Activated naive CD4-positive, alpha-beta T cell treated with anti-CD3 and anti-CD28 coated beads, Interleukin-2, amount 50 U/mL, for 24 hours (primary cell): Measurements from ENCODE around the gene BORCS8.
"Not testable (repeated sequence)": the region's sequence is repeated elsewhere in the genome, so short reads cannot be mapped to it uniquely, and the experiment has no call there.

Source experiments
- H3K27ac Mint-ChIP-seq: one replicate; pipeline ENCODE4 v1.8.0; 2021; ENCODE audit warnings: mild to moderate bottlenecking, mixed read lengths
- H3K27me3 Mint-ChIP-seq: one replicate; pipeline ENCODE4 v1.8.0; 2021; ENCODE audit warnings: mixed read lengths
- H3K36me3 Mint-ChIP-seq: one replicate; pipeline ENCODE4 v1.8.0; 2021; ENCODE audit warnings: mixed read lengths
- H3K4me1 Mint-ChIP-seq: one replicate; pipeline ENCODE4 v1.8.0; 2021; ENCODE audit warnings: mixed read lengths
- H3K4me3 Mint-ChIP-seq: one replicate; pipeline ENCODE4 v1.8.0; 2021; ENCODE audit warnings: mild to moderate bottlenecking, mixed read lengths
- H3K9me3 Mint-ChIP-seq: one replicate; pipeline ENCODE4 v1.8.0; 2021; ENCODE audit warnings: mixed read lengths

The BORCS8 gene

DNA sequence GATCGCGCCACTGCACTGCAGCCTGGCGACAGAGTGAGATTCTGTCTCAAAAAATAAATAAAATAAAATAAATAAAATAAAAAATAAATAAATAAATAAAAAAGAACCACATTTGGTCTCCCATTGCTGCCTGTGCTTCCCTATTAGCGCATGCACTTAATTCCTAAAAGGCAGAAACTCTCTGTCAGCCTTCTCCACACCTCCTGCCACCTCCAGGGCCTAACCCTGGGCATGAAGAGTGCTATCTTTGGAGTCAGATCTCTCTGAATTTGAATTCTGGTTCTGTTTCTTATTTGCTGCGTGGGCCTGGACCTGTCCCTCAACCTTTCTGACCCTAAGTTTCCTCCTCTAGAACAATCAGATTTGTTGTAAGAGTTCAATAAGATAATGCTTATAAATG, 31.1 kb upstream of the BORCS8 start:
- H3K4me3 Mint-ChIP-seq = no peak overlapping the region
- no peaks in the 10 kb centered on the region for H3K36me3 Mint-ChIP-seq
- peaks cover 4% of the 10 kb centered on the region for H3K4me1 Mint-ChIP-seq
- H3K27ac Mint-ChIP-seq = no peak overlapping the region
- H3K27me3 Mint-ChIP-seq = peaks cover 3% of the 10 kb centered on the region
- no peaks in the 10 kb centered on the region for H3K9me3 Mint-ChIP-seq

DNA sequence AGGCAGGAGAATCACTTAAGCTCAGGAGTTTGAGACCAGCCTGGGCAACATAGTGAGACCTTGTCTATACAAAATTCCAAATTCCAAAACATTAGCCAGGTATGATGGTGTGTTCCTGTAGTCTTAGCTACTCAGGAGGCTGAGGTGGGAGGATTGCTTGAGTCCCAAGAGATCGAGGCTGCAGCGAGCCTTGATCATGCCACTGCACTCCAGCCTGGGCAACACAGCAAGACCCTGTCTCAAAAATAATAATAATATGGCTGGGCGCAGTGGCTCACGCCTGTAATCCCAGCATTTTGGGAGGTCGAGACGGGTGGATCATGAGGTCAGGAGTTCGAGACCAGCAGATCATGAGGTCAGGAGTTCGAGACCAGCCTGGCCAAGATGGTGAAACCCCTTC, 29.0 kb upstream of the BORCS8 start:
- H3K9me3 Mint-ChIP-seq, H3K27ac Mint-ChIP-seq, H3K4me1 Mint-ChIP-seq, H3K27me3 Mint-ChIP-seq, H3K4me3 Mint-ChIP-seq, H3K36me3 Mint-ChIP-seq: not testable (repeated sequence)

DNA sequence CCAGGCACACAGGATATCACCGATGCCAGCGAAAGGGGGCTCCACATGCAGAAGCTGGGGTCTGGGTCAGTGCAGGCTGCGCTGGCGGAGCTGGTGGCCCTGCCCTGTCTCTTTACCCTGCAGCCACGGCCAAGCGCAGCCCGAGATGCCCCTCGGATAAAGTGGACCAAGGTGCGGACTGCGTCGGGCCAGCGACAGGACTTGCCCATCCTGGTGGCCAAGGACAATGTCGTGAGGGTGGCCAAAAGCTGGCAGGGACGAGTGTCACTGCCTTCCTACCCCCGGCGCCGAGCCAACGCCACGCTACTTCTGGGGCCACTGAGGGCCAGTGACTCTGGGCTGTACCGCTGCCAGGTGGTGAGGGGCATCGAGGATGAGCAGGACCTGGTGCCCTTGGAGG, 27.0 kb upstream of the BORCS8 start:
- Mint-ChIP-seq H3K27ac (no peak overlapping the region), H3K36me3 (no peaks in the 10 kb centered on the region), H3K4me3 (no peak overlapping the region)

GRCh38 chr19:19217099-19217498, 25.1 kb upstream of the BORCS8 start:
- H3K4me1 Mint-ChIP-seq = peaks cover 7% of the 10 kb centered on the region
- H3K27me3 Mint-ChIP-seq = peaks cover 27% of the 10 kb centered on the region
- H3K27ac Mint-ChIP-seq = no peak overlapping the region
- no peaks in the 10 kb centered on the region for H3K9me3 Mint-ChIP-seq
- H3K36me3 Mint-ChIP-seq = no peaks in the 10 kb centered on the region
- H3K4me3 Mint-ChIP-seq = no peak overlapping the region

More for the DNA sequence above, 27.0 kb upstream of the BORCS8 start:
- H3K9me3 Mint-ChIP-seq = no peaks in the 10 kb centered on the region
- H3K4me1 Mint-ChIP-seq = peaks cover 4% of the 10 kb centered on the region
- peaks cover 17% of the 10 kb centered on the region for H3K27me3 Mint-ChIP-seq

DNA sequence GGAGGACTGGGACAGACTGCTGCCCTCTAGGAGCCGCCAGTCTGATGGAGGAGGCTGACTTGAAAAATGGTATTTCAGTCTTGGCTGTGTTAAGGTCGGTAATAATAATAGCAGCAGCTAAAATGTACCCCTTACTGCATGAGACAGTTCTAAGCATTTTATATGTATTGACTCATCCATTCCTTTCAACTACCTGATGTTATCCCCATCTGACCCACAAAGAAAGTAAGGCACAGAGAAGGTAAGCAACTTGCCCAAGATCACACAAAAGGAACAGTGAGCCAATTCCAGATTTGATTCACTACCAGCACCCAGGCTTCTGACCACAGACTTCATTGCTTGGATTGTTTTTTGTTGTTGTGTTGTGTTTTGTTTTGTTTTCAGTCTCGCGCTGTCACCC, 23.8 kb upstream of the BORCS8 start:
- no peak overlapping the region for H3K4me3 Mint-ChIP-seq
- peaks cover 7% of the 10 kb centered on the region for H3K4me1 Mint-ChIP-seq
- no peaks in the 10 kb centered on the region for H3K9me3 Mint-ChIP-seq
- peaks cover 33% of the 10 kb centered on the region for H3K27me3 Mint-ChIP-seq
- no peaks in the 10 kb centered on the region for H3K36me3 Mint-ChIP-seq
- no peak overlapping the region for H3K27ac Mint-ChIP-seq

DNA sequence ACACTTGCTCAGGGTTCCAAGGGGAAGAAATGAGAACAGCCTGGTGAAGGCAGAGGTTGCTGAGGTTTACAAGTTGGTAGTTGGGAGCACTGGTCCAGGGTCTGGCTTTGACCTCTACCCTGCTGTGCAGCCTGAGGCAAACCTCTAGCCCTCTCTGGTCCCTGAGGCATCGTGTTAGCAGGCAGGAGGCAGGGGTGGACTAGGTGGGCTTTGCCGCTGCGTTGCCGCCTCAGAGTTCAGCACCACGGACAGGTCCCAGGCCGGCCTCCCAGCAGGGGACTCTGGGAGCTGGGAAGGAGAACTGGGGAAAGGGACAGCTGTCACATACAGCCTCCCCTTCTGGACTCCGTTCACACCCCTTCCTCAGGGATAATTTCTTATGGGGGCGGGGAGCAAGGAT, 22.9 kb upstream of the BORCS8 start:
- Mint-ChIP-seq H3K4me1 (peaks cover 7% of the 10 kb centered on the region), H3K36me3 (no peaks in the 10 kb centered on the region), H3K27me3 (peaks cover 35% of the 10 kb centered on the region), H3K27ac (no peak overlapping the region), H3K9me3 (no peaks in the 10 kb centered on the region), H3K4me3 (no peak overlapping the region)

DNA sequence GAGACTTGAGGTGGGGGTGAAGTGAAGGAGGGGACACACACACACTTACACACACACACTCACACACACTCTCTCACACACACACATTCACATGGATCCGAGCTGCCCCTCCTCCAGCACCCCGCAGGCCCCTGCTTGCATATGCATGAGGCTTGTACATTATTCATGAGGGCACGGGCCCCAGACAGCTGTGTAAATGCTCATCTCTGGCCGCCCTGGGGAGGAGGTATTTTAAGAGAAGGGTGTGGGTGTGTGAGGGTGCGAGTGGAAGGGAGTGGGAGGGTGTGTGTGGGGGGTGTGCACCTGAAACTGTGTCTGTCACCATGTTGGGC, 22.2 kb upstream of the BORCS8 start:
- Mint-ChIP-seq H3K9me3 (no peaks in the 10 kb centered on the region), H3K4me1 (peaks cover 7% of the 10 kb centered on the region), H3K4me3 (no peak overlapping the region), H3K27ac (no peak overlapping the region), H3K27me3 (peaks cover 37% of the 10 kb centered on the region), H3K36me3 (no peaks in the 10 kb centered on the region)

DNA sequence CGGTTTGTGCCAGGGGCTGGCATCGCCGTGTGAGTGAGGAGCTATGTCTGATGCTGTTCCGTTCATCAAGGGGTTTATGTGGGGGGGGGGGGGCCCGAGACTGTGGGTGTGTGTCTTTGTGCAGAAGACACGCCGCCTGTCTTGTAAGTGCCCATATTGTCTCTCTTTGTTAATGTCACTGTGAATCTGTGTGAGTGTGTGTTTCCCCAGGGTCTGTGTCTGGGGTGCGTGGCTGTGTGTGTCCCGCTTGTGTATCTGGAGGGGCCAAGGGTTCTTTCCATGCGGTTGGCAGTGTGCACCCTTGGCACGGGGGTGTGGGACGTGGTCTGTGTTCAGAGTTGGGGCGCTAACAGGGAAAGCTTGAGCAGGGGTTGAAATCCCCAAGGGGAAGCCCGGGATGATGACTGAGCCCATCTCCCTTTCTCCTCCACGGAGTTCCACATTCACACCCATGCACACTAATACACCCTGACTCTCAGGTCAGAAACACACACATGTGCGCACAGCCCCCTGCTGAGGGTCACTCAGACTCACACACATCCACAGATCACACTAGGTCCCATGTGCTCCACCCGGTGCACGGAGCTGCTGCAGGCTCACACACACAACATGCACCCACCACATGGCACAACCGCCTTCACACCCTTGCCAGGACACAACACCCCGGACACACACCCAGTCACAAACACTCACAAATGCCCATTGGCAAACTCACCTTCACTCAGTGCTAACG, 21.6 kb upstream of the BORCS8 start:
- H3K27ac Mint-ChIP-seq = no peak overlapping the region
- H3K4me1 Mint-ChIP-seq = peaks cover 7% of the 10 kb centered on the region
- H3K9me3 Mint-ChIP-seq = no peaks in the 10 kb centered on the region
- H3K4me3 Mint-ChIP-seq = no peak overlapping the region
- H3K27me3 Mint-ChIP-seq = peaks cover 37% of the 10 kb centered on the region
- no peaks in the 10 kb centered on the region for H3K36me3 Mint-ChIP-seq

GRCh38 chr19:19212916-19213315, 21.0 kb upstream of the BORCS8 start:
- Mint-ChIP-seq H3K27ac (no peak overlapping the region), H3K9me3 (no peaks in the 10 kb centered on the region), H3K4me3 (no peak overlapping the region), H3K4me1 (peaks cover 7% of the 10 kb centered on the region), H3K27me3 (peaks cover 37% of the 10 kb centered on the region), H3K36me3 (no peaks in the 10 kb centered on the region)

GRCh38 chr19:19211499-19212420, 19.8 kb upstream of the BORCS8 start, which contains the start of gene NCAN:
Gene NCAN (plus strand): TSS chr19:19211958. CDS start chr19:19216954, 4,996 bp downstream.
- no peaks in the 10 kb centered on the region for H3K9me3 Mint-ChIP-seq
- no peaks in the 10 kb centered on the region for H3K36me3 Mint-ChIP-seq
- H3K4me3 Mint-ChIP-seq = no peak within 1 kb of the TSS
- no peak within 1 kb of the TSS for H3K27ac Mint-ChIP-seq
- peaks cover 19% of the 10 kb centered on the region for H3K4me1 Mint-ChIP-seq
- peaks cover 33% of the 10 kb centered on the region for H3K27me3 Mint-ChIP-seq

DNA sequence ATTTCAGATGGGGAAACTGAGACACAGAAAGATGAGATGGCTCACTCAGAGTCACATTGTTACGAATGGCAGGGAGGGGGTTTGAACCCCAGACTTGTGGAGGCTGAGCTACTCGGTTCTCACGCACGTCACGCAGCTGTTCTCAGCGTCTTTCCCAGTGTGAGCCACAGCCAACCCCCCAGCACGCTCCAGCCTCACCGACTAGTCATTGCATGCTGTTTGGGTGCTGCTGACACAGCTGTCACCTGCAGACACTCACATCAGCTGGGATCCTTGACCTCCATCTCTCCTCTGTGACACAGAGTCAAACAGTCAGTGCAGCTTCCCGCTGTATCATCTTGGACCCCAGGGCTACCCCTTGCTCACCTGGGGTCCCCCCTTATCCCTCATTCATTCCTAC, 17.4 kb upstream of the BORCS8 start:
- Mint-ChIP-seq H3K36me3 (no peaks in the 10 kb centered on the region), H3K27ac (no peak overlapping the region), H3K4me3 (no peak overlapping the region), H3K4me1 (peaks cover 21% of the 10 kb centered on the region), H3K27me3 (peaks cover 25% of the 10 kb centered on the region), H3K9me3 (no peaks in the 10 kb centered on the region)

GRCh38 chr19:19207637-19208572, 16.0 kb upstream of the BORCS8 start:
- Mint-ChIP-seq H3K27me3 (peaks cover 12% of the 10 kb centered on the region), H3K4me1 (peaks cover 23% of the 10 kb centered on the region), H3K27ac (no peak overlapping the region), H3K9me3 (no peaks in the 10 kb centered on the region), H3K36me3 (no peaks in the 10 kb centered on the region), H3K4me3 (no peak overlapping the region)

DNA sequence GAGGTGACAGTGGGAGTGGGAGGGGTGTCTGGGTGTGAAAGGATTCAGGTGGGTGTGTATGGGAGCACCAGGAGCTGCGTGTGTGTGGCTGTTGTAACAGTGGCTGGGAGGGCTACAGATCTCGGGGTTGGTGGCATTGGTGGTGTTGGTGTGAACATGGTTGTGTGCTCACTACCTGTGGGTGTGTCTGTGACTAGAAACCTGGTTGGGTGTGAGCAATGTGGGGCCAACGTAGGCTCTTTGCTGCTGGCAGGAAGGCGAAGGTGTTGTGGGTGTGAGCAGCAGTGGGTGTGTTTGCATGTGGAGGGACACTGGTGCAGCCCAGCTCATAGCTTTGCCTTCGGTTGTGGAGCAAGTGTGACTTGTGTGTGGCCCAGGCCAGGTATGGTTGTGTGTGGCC, 15.0 kb upstream of the BORCS8 start:
- H3K27ac Mint-ChIP-seq = no peak overlapping the region
- H3K4me3 Mint-ChIP-seq = no peak overlapping the region
- H3K27me3 Mint-ChIP-seq = peaks cover 10% of the 10 kb centered on the region
- peaks cover 29% of the 10 kb centered on the region for H3K4me1 Mint-ChIP-seq
- no peaks in the 10 kb centered on the region for H3K36me3 Mint-ChIP-seq
- no peaks in the 10 kb centered on the region for H3K9me3 Mint-ChIP-seq

DNA sequence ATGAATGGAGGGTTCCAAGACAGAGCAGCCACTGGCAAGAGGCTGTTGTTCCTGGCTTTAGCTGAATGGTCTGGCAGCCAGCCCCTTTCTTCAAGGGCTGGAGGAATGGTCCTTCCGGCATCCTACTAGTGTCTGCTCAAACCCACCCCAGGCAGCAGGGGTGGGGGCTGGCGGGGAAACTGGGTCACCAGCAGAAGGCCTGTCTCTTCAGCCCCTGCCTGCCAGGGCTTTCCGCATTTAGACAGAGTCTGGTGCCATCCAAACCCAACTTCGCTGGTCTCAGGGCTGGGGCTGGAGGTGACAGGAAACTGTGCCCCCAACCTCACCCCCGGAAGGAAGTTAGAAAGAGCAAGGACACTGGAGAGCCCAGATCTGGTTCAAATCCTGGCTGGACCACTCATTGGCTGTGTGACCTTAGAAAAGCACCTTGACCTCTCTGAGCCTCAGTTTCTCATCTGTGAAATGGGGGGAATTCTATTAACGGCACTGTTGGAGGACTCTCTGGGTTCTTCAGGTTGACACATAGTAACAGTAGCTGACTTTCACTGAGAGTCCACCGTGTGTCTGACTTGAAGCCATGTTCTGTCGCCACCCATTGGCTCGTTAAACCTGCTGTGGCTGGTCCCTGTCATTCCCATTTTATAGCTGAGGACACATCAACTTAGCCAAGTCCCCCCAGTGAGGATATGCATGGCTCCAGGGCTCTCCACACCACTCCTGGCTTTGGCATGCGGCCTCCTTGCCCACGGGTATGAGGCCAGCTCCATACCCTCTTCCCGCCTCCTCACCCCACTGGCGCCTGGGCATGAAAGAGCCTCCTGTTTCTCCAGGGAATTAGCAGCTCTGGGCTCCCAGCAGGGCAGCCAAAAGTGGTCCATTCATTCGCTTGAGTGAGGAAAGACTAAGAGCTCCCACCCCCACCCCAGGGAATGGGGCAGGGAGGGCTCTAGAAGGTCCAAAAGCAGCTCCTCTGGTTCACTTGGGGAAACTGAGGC, 13.8 kb upstream of the BORCS8 start:
- Mint-ChIP-seq H3K4me3 (no peak overlapping the region), H3K27ac (no peak overlapping the region), H3K9me3 (no peaks in the 10 kb centered on the region), H3K27me3 (peaks cover 4% of the 10 kb centered on the region), H3K4me1 (peaks cover 29% of the 10 kb centered on the region), H3K36me3 (no peaks in the 10 kb centered on the region)
